ENCODE data around the gene SDSL. TPM values are rescaled to one million over a fixed set of nuclear protein-coding genes. Genes with fewer than 3 reads are reported as not detected.

SDSL gene
- polyA plus RNA-seq, 3 donors, result 4.6 to 10.0 (median 6.5) TPM

DNA sequence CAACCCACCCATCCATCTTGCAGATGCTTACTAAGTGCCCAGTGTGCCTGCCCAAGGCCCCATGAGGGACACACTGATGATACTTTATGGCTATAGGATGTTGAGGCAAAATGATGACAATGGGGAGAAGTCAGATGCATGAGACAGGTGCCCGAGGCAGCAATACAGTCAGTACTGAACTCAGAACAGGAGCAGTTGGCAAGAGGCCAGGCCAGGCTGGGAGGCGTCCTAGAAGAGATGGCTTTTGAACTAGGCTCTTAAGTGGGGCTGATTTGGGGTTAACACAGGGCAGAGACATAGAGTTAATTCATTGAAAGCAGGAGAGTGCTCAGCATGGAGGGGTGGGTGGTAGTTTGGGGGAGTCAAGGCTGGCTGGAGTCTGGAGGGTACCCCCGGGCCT is 48.2 kb upstream of the SDSL start:
- H3K27me3 Mint-ChIP-seq (ENCODE audit: low read depth in 3 of 3), result no peaks in the 10 kb centered on the region
- H3K9me3 ChIP-seq (replicated peaks in 1 of 2; ENCODE audit: control insufficient read depth in 1 of 2, insufficient read depth in 1 of 2, low read length in 2 of 2), result no peaks in the 10 kb centered on the region
- H3K4me1 Mint-ChIP-seq, result peaks cover 20% of the 10 kb centered on the region

DNA sequence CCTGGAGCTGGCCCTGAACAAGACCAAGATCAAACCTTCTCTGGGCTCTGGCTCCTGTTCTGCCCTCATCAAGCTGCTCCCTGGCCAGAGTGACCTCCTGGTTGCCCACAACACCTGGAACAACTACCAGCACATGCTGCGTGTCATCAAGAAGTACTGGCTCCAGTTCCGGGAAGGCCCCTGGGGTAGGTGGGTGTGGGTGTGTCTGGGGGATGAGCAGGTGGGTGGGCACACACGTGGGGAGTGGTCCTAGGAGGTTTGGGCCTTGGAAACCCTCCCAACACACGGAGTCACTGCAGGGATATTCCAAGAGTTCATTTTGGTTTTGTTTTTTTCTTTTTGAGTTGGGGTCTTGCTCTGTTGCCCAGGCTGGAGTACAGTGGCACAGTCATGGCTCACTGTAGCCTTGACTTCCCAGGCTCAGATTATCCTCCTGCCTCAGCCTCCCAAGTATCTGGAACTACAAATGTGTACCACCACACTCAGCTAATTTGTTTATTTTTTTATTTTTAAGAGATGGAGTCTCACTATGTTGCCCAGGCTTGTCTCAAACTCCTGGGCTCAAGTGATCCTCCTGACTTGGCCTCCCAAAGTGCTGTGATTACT is 47.3 kb upstream of the SDSL start:
- Histone ChIP-seq H3K4me2 (replicated peaks; ENCODE audit: extremely low read depth, low read length, poor library complexity, severe bottlenecking) (no peak overlapping the region), H3K4me1 (ENCODE audit: control insufficient read depth in 1 of 2, insufficient read depth in 2 of 2, low read length in 2 of 2) (peaks cover 2 to 5% of the 10 kb centered on the region in 2 donors), H3K9ac (ENCODE audit: insufficient read depth, low read length, poor library complexity, severe bottlenecking) (no peak overlapping the region), H3K79me2 (ENCODE audit: insufficient read depth, low read length) (no peaks in the 10 kb centered on the region), H4K20me1 (ENCODE audit: insufficient read depth, low read length) (peaks cover 8% of the 10 kb centered on the region), H3K27ac (ENCODE audit: low read depth in 1 of 2, low read length in 2 of 2) (no peak overlapping the region), H3K9me3 (replicated peaks in 1 of 2; ENCODE audit: control insufficient read depth in 1 of 2, insufficient read depth in 1 of 2, low read length in 2 of 2) (no peaks in the 10 kb centered on the region), H3K27me3 (ENCODE audit: control insufficient read depth in 2 of 2, insufficient read depth in 2 of 2, low read length in 2 of 2) (no peaks in the 10 kb centered on the region), H3K4me3 (replicated peaks in 1 of 3; ENCODE audit: low read depth in 2 of 3, low read length in 3 of 3) (no peak overlapping the region), H3K36me3 (replicated peaks in 1 of 2; ENCODE audit: control insufficient read depth in 1 of 2, insufficient read depth in 2 of 2, low read length in 2 of 2) (peaks cover 35 to 61% of the 10 kb centered on the region in 2 donors), H2AFZ (ENCODE audit: insufficient read depth, low read depth, low read length, poor library complexity, severe bottlenecking) (no peak overlapping the region)
- Mint-ChIP-seq H3K9me3 (no peaks in the 10 kb centered on the region), H3K4me3 (no peak overlapping the region), H3K36me3 (peaks cover 51 to 74% of the 10 kb centered on the region in 2 donors), H3K27ac (peak overlapping the region in 4 of 7 donors; percentile 27 to 54 (median 40)), H3K27me3 (ENCODE audit: low read depth in 3 of 3) (no peaks in the 10 kb centered on the region), H3K4me1 (peaks cover 11% of the 10 kb centered on the region)
- TF ChIP-seq, protein P1, sequence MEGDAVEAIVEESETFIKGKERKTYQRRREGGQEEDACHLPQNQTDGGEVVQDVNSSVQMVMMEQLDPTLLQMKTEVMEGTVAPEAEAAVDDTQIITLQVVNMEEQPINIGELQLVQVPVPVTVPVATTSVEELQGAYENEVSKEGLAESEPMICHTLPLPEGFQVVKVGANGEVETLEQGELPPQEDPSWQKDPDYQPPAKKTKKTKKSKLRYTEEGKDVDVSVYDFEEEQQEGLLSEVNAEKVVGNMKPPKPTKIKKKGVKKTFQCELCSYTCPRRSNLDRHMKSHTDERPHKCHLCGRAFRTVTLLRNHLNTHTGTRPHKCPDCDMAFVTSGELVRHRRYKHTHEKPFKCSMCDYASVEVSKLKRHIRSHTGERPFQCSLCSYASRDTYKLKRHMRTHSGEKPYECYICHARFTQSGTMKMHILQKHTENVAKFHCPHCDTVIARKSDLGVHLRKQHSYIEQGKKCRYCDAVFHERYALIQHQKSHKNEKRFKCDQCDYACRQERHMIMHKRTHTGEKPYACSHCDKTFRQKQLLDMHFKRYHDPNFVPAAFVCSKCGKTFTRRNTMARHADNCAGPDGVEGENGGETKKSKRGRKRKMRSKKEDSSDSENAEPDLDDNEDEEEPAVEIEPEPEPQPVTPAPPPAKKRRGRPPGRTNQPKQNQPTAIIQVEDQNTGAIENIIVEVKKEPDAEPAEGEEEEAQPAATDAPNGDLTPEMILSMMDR (IDR thresholded peaks at IDR 0.05), result no peak
- no CpG with 5 or more reads among the region's 4 CpGs for WGBS (ENCODE audit: insufficient coverage)
- intact Hi-C loops (cut with micrococcal nuclease), result no loop called here
- DNase-seq, result no peak

More for the DNA sequence above, 48.2 kb upstream of the SDSL start:
- H3K9me3 Mint-ChIP-seq, result no peaks in the 10 kb centered on the region
- H3K36me3 Mint-ChIP-seq, result peaks cover 51 to 70% of the 10 kb centered on the region in 2 donors
- H2AFZ ChIP-seq (ENCODE audit: insufficient read depth, low read depth, low read length, poor library complexity, severe bottlenecking), result no peak overlapping the region
- H3K27me3 ChIP-seq (ENCODE audit: control insufficient read depth in 2 of 2, insufficient read depth in 2 of 2, low read length in 2 of 2), result no peaks in the 10 kb centered on the region
- H3K9ac ChIP-seq (ENCODE audit: insufficient read depth, low read length, poor library complexity, severe bottlenecking), result no peak overlapping the region
- H4K20me1 ChIP-seq (ENCODE audit: insufficient read depth, low read length), result peaks cover 8% of the 10 kb centered on the region
- TF ChIP-seq, protein P1 (IDR thresholded peaks at IDR 0.05), result no peak
- H3K4me3 Mint-ChIP-seq, result no peak overlapping the region
- H3K27ac Mint-ChIP-seq, result no peak overlapping the region
- H3K36me3 ChIP-seq (replicated peaks in 1 of 2; ENCODE audit: control insufficient read depth in 1 of 2, insufficient read depth in 2 of 2, low read length in 2 of 2), result peaks cover 35 to 61% of the 10 kb centered on the region in 2 donors
- DNase-seq, result no peak
- WGBS (ENCODE audit: insufficient coverage), result 100% methylated on average over 2 of the region's 3 CpGs
- intact Hi-C loops (cut with micrococcal nuclease), result no loop called here
- no peak overlapping the region for H3K4me3 ChIP-seq (replicated peaks in 1 of 3; ENCODE audit: low read depth in 2 of 3, low read length in 3 of 3)
- H3K4me1 ChIP-seq (ENCODE audit: control insufficient read depth in 1 of 2, insufficient read depth in 2 of 2, low read length in 2 of 2), result peaks cover 11 to 12% of the 10 kb centered on the region in 2 donors
- H3K27ac ChIP-seq (ENCODE audit: low read depth in 1 of 2, low read length in 2 of 2), result no peak overlapping the region
- no peak overlapping the region for H3K4me2 ChIP-seq (replicated peaks; ENCODE audit: extremely low read depth, low read length, poor library complexity, severe bottlenecking)
- no peaks in the 10 kb centered on the region for H3K79me2 ChIP-seq (ENCODE audit: insufficient read depth, low read length)

Data from CD14-positive monocyte (primary cell).